K562 (cell line): ENCODE measurements around the gene DNAH17. TPM values are rescaled to one million over a fixed set of nuclear protein-coding genes. Genes with fewer than 3 reads are reported as not detected.

ENCODE experiments used
- FOXJ2 ChIP-seq: fragments of 200-800 bp; sonication (Bioruptor generic); IDR thresholded peaks from 2 replicates; pipeline ENCODE4 v1.6.1; 2016; ENCODE audit warnings: missing genetic modification characterization, missing compliant biosample characterization
- MBD2 ChIP-seq: sonication (generic); IDR thresholded peaks from 2 replicates; pipeline ENCODE4 v1.6.1; 2016; ENCODE audit warnings: low read depth, borderline replicate concordance
- MCM2 ChIP-seq: fragments of 450-650 bp; IDR thresholded peaks from 2 replicates; pipeline ENCODE4 v1.6.1; 2017; ENCODE audit warnings: low read depth, mild to moderate bottlenecking
- MYC ChIP-seq, 2 experiments: fragments of 250-450 bp in 1 of 2; sonication (Bioruptor Pico) in 1 of 2; IDR thresholded peaks; 2 replicates each; pipeline versions ENCODE4 v1.5.1 to v1.6.1; 2012 to 2021; ENCODE audit warnings: low read depth in 2 of 2, borderline replicate concordance in 1 of 2, improper control_type of control experiment in 1 of 2, low read length in 1 of 2, mild to moderate bottlenecking in 1 of 2, moderate library complexity in 1 of 2
- MYNN ChIP-seq, 2 experiments: sonication (generic); formaldehyde crosslinking in 1 of 2; IDR thresholded peaks; 2 replicates each; pipeline versions ENCODE4 v1.5.0 to v1.6.1; 2016 to 2020; ENCODE audit warnings: antibody characterized with exemption in 1 of 2, missing genetic modification reagents in 1 of 2
- POLR2B ChIP-seq: fragments of 450-650 bp; IDR thresholded peaks from 2 replicates; pipeline ENCODE4 v1.6.1; 2018; ENCODE audit warnings: low read depth; ENCODE audit not compliant: partially characterized antibody
- RBM25 ChIP-seq: fragments of 200-400 bp; formaldehyde crosslinking; IDR thresholded peaks from 2 replicates; pipeline ENCODE4 v1.6.1; 2018; ENCODE audit warnings: low read length, low read depth, moderate library complexity; ENCODE audit not compliant: severe bottlenecking
- SETDB1 ChIP-seq: IDR thresholded peaks from one replicate; pipeline ENCODE4 v1.6.1; 2012; ENCODE audit warnings: low read length, control low read depth, inconsistent platforms
- SMARCA4 ChIP-seq: fragments of 450-650 bp; IDR thresholded peaks from 2 replicates; pipeline ENCODE4 v1.6.1; 2016
- SPI1 ChIP-seq: IDR thresholded peaks from 2 replicates; pipeline ENCODE4 v1.6.1; 2011; ENCODE audit warnings: low read depth, low read length, control low read depth, borderline replicate concordance
- SREBF2 ChIP-seq: sonication (generic); formaldehyde crosslinking; IDR thresholded peaks from 2 replicates; pipeline ENCODE4 v1.4.0; 2020; ENCODE audit warnings: mild to moderate bottlenecking, missing genetic modification reagents
- ZNF165 ChIP-seq: fragments of 250-450 bp; sonication (Bioruptor Pico); IDR thresholded peaks from 2 replicates; pipeline ENCODE4 v1.4.0; 2020; ENCODE audit warnings: borderline replicate concordance
- ZNF740 ChIP-seq, 3 experiments: fragments of 200-800 bp in 1 of 3; sonication (Bioruptor generic) in 1 of 3; sonication (generic) in 1 of 3; formaldehyde crosslinking in 1 of 3; IDR thresholded peaks; 2 replicates each; pipeline versions ENCODE4 v1.6.1 to v1.8.0; 2016 to 2022; ENCODE audit warnings: mild to moderate bottlenecking in 2 of 3, missing compliant biosample characterization in 2 of 3, missing genetic modification characterization in 2 of 3, missing genetic modification reagents in 1 of 3
- polyA plus RNA-seq, 8 experiments: library from polyadenylated mRNA; depleted of rRNA in 4 of 8; stranded (reverse) in 5 of 8; unstranded in 3 of 8; fragments of >200 nt; fragmentation: Nextera tagmentation in 2 of 8; fragmentation: Illumina TruSeq in 1 of 8; extraction: Ambion mirVana in 2 of 8; extraction: Trizol in 1 of 8; gene quantifications; 2 replicates each; pipeline versions ENCODE4 v1.2.1 to v1.2.3, GENCODE V29; 2011 to 2014; ENCODE audit warnings: inconsistent platforms in 1 of 8, missing spikeins in 1 of 8
- total RNA-seq, 7 experiments: library from RNA; depleted of rRNA in 6 of 7; stranded (reverse); fragments of >200 nt in 6 of 7; fragmentation: Illumina TruSeq in 2 of 7; extraction: Trizol in 2 of 7; gene quantifications; 2 replicates each; pipeline versions ENCODE4 v1.2.1 to v1.2.3, GENCODE V29; 2011 to 2021; ENCODE audit warnings: low replicate concordance in 1 of 7
- TF ChIP-seq, protein P1 (sequence below): fragments of 450-650 bp; formaldehyde crosslinking; IDR thresholded peaks from 2 replicates; pipeline ENCODE4 v1.4.0; 2020; ENCODE audit warnings: mild to moderate bottlenecking, mixed read lengths
- TF ChIP-seq, protein P2 (sequence below): fragments of 200-800 bp; sonication (Bioruptor generic); IDR thresholded peaks from 2 replicates; pipeline ENCODE4 v1.6.1; 2016; ENCODE audit warnings: missing genetic modification characterization, missing compliant biosample characterization
- TF ChIP-seq, protein P3 (sequence below): fragments of 250-450 bp; sonication (Bioruptor Pico); IDR thresholded peaks from 2 replicates; pipeline ENCODE4 v1.9.0; 2021; ENCODE audit warnings: mild to moderate bottlenecking, inconsistent platforms

DNAH17 gene
- total and polyA plus RNA-seq, 9 of the 15 experiments (the other 6 are each of a cell fraction or from before 2014, with no cell fraction given) = under 0.01 to 0.06 (median 0.03) TPM; not detected in 5

- TF ChIP-seq MYC (IDR thresholded peaks at IDR 0.05; ENCODE audit: low read depth, low read length) (peak; percentile 46), MYC (CRISPR knock-in tag; IDR thresholded peaks at IDR 0.05; ENCODE audit: borderline replicate concordance, low read depth) (no peak), SETDB1 (no peak), RBM25 (no peak), SPI1 (no peak), ZNF165 (no peak), MYNN (IDR thresholded peaks at IDR 0.05) (0 out of 2 replicates have a peak, but pooled peaks have one; percentile 9), MYNN (CRISPR knock-in tag; IDR thresholded peaks at IDR 0.05) (no peak), POLR2B (no peak), MCM2 (no peak), SMARCA4 (no peak), MBD2 (no peak; the same call in 1 of the 2 replicates), SREBF2 (no peak), ZNF740 (CRISPR knock-in tag; IDR thresholded peaks at IDR 0.05) (peak; percentile 21; the same call in 1 of the 2 replicates), ZNF740 (tag; IDR thresholded peaks at IDR 0.05) (no peak), FOXJ2 (tag) (no peak)
- TF ChIP-seq, protein P1, sequence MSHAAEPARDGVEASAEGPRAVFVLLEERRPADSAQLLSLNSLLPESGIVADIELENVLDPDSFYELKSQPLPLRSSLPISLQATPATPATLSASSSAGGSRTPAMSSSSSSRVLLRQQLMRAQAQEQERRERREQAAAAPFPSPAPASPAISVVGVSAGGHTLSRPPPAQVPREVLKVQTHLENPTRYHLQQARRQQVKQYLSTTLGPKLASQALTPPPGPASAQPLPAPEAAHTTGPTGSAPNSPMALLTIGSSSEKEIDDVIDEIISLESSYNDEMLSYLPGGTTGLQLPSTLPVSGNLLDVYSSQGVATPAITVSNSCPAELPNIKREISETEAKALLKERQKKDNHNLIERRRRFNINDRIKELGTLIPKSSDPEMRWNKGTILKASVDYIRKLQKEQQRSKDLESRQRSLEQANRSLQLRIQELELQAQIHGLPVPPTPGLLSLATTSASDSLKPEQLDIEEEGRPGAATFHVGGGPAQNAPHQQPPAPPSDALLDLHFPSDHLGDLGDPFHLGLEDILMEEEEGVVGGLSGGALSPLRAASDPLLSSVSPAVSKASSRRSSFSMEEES (CRISPR knock-in tag) = no peak
- TF ChIP-seq, protein P2, sequence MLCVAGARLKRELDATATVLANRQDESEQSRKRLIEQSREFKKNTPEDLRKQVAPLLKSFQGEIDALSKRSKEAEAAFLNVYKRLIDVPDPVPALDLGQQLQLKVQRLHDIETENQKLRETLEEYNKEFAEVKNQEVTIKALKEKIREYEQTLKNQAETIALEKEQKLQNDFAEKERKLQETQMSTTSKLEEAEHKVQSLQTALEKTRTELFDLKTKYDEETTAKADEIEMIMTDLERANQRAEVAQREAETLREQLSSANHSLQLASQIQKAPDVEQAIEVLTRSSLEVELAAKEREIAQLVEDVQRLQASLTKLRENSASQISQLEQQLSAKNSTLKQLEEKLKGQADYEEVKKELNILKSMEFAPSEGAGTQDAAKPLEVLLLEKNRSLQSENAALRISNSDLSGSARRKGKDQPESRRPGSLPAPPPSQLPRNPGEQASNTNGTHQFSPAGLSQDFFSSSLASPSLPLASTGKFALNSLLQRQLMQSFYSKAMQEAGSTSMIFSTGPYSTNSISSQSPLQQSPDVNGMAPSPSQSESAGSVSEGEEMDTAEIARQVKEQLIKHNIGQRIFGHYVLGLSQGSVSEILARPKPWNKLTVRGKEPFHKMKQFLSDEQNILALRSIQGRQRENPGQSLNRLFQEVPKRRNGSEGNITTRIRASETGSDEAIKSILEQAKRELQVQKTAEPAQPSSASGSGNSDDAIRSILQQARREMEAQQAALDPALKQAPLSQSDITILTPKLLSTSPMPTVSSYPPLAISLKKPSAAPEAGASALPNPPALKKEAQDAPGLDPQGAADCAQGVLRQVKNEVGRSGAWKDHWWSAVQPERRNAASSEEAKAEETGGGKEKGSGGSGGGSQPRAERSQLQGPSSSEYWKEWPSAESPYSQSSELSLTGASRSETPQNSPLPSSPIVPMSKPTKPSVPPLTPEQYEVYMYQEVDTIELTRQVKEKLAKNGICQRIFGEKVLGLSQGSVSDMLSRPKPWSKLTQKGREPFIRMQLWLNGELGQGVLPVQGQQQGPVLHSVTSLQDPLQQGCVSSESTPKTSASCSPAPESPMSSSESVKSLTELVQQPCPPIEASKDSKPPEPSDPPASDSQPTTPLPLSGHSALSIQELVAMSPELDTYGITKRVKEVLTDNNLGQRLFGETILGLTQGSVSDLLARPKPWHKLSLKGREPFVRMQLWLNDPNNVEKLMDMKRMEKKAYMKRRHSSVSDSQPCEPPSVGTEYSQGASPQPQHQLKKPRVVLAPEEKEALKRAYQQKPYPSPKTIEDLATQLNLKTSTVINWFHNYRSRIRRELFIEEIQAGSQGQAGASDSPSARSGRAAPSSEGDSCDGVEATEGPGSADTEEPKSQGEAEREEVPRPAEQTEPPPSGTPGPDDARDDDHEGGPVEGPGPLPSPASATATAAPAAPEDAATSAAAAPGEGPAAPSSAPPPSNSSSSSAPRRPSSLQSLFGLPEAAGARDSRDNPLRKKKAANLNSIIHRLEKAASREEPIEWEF (CRISPR knock-in tag) = no peak
- TF ChIP-seq, protein P3, sequence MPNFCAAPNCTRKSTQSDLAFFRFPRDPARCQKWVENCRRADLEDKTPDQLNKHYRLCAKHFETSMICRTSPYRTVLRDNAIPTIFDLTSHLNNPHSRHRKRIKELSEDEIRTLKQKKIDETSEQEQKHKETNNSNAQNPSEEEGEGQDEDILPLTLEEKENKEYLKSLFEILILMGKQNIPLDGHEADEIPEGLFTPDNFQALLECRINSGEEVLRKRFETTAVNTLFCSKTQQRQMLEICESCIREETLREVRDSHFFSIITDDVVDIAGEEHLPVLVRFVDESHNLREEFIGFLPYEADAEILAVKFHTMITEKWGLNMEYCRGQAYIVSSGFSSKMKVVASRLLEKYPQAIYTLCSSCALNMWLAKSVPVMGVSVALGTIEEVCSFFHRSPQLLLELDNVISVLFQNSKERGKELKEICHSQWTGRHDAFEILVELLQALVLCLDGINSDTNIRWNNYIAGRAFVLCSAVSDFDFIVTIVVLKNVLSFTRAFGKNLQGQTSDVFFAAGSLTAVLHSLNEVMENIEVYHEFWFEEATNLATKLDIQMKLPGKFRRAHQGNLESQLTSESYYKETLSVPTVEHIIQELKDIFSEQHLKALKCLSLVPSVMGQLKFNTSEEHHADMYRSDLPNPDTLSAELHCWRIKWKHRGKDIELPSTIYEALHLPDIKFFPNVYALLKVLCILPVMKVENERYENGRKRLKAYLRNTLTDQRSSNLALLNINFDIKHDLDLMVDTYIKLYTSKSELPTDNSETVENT (CRISPR knock-in tag) = no peak
Observed at GRCh38 chr17:78421534-78422266, 155.5 kb downstream of the DNAH17 start (continued).
